AG04450 (cell line): ENCODE data around the gene CNOT6. TPM values are rescaled to one million over a fixed set of nuclear protein-coding genes. Genes with fewer than 3 reads are reported as not detected.
A peak's percentile ranks its signal among the peaks of the same experiment; 100 is the strongest.

Experiments
- CTCF ChIA-PET: fragments of 300-600, 350-600 bp; formaldehyde crosslinking; extraction: SDS; loops from one replicate; lab custom pipeline; 2022; ENCODE audit warnings: antibody characterized with exemption, inconsistent platforms; lab: Charles Lee
- POLR2A ChIA-PET: fragments of 350-600 bp; formaldehyde crosslinking; extraction: SDS; loops from one replicate; lab custom pipeline; 2021; ENCODE audit warnings: antibody characterized with exemption, inconsistent platforms; lab: Yijun Ruan, JAX
- DNase-seq: peaks from one replicate; pipeline ENCODE4 v3.0.0-alpha.2; 2011; ENCODE audit warnings: low read depth, low spot score
- H3K27ac ChIP-seq: one replicate; pipeline ENCODE4 v1.5.1; 2012; ENCODE audit warnings: low read depth, low read length, control low read depth
- H3K27me3 ChIP-seq: one replicate; pipeline ENCODE4 v1.6.0; 2012; ENCODE audit warnings: low read length; ENCODE audit not compliant: control insufficient read depth, insufficient read depth
- H3K4me3 ChIP-seq: 2 replicates; pipeline ENCODE4 v1.5.1; 2011; ENCODE audit warnings: mild to moderate bottlenecking, low read depth, low read length, control low read depth
- H3K9me3 ChIP-seq: 2 replicates; pipeline ENCODE4 v1.5.1; 2012; ENCODE audit warnings: low read length; ENCODE audit not compliant: control insufficient read depth, insufficient read depth
- CTCF ChIP-seq: IDR thresholded peaks from 2 replicates; pipeline ENCODE4 v1.5.1; 2011; ENCODE audit warnings: low read depth, low read length, control low read depth, inconsistent platforms
- polyA plus RNA-seq: library from polyadenylated mRNA; depleted of rRNA; stranded (reverse); fragments of >200 nt; gene quantifications from 2 replicates; pipeline ENCODE4 v1.2.3, GENCODE V29; 2011

Gene CNOT6
- polyA plus RNA-seq, 1 experiment: 21.5 TPM

DNA sequence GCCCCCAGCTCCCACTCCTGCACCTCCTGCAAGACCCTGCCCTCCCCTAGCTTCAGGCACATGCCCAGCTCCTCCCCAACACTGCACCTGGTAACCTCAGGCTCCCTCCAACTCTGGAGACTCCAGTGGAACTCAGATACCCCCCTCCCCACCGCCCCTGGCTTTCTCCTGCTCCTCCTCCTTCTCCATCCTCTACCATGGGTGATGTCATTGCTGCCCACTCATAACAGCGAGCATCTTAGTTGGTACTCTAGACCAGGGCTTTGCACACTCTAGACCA lies 24.7 kb upstream of the CNOT6 start:
- POLR2A ChIA-PET: no interaction called here
- peaks cover 3% of the 10 kb centered on the region; the same call in 1 of the 2 replicates for H3K9me3 ChIP-seq
- no peak for DNase-seq
- H3K27me3 ChIP-seq: peaks cover 15% of the 10 kb centered on the region
- no peak overlapping the region for H3K27ac ChIP-seq
- TF ChIP-seq CTCF: no peak
- CTCF ChIA-PET: interaction anchor here (0.5 to 8.3 kb wide), 4 partner anchors 36 to 261 kb away, joined by 3 to 160 read pairs (median 5); partner anchors contain the start of gene MAPK9
- no peak overlapping the region for H3K4me3 ChIP-seq

DNA sequence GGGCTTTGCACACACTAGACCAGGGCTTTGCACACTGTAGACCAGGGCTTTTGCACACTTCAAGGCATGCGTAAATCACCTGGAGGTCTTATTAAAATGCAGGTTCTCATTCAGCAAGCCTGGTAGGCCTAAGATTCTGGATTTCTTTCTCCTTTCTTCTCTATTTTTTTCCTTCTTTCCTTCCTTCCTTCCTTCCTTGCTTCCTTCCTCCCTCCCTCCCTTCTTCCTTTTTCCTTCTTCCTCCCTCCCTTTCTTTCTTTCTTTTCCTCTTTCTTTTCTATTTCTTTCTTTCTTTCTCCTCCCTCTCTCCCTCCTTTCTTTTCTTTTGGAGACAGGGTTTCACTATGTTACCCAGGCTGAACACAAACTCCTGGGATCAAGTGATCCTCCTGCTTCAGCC lies 24.3 kb upstream of the CNOT6 start:
- no peak for DNase-seq
- Histone ChIP-seq H3K27me3 (peaks cover 15% of the 10 kb centered on the region), H3K4me3 (no peak overlapping the region), H3K9me3 (no peaks in the 10 kb centered on the region; the same call in 1 of the 2 replicates), H3K27ac (no peak overlapping the region)
- no peak for TF ChIP-seq CTCF
- ChIA-PET CTCF (interaction anchor here (1.2 to 8.3 kb wide), 6 partner anchors 8 to 344 kb away, joined by 3 to 160 read pairs (median 7); partner anchors contain the start of gene MAPK9), POLR2A (no interaction called here)

- POLR2A ChIA-PET: interaction anchor here (0.6 kb wide), 1 partner anchor 46 kb away, joined by 7 read pairs; no protein-coding TSS in a partner anchor
- Histone ChIP-seq H3K9me3 (no peaks in the 10 kb centered on the region; the same call in 1 of the 2 replicates), H3K27me3 (peaks cover 15% of the 10 kb centered on the region), H3K27ac (no peak overlapping the region), H3K4me3 (no peak overlapping the region)
- TF ChIP-seq CTCF: no peak
- CTCF ChIA-PET: interaction anchor here (0.6 to 8.3 kb wide), 18 partner anchors 9 to 344 kb away, joined by 3 to 160 read pairs (median 6); partner anchors contain the start of gene MAPK9
- DNase-seq: no peak
These were observed 23.8 kb upstream of the CNOT6 start for GRCh38 chr5:180470361-180470760.

DNA sequence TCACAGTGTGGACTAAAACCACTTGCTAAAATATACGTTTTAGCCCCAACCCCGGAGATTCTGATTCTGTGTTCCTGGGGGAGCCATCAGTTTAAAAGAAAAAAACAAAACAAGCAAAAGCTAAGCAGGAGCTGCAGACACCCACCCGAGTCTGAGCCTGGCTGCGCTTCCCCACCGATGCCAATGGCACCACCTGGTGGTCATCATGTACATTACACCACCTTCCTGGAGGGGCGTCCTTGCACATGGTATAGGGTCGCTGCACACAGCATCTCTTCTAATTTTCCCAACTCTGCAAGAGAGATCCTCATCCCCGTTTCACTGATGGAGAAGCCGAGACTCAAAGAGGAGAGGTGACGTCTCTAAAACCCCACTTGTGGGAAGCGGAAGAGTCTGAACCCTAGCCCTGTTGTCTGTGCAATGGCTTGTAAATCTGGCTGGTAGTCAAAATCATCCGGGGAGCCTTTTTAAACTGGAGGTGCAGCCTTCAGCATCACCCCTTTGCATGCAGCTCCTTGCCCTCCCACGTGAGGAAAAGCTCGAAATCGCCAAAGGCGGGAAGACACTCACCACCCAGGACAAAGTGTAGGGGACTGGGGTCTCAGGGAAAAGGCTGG lies 23.1 kb upstream of the CNOT6 start:
- peak; percentile 45 for DNase-seq
- no peak overlapping the region for H3K27ac ChIP-seq
- peaks cover 15% of the 10 kb centered on the region for H3K27me3 ChIP-seq
- ChIA-PET CTCF (interaction anchor here (0.6 to 8.3 kb wide), 27 partner anchors 9 to 418 kb away, joined by 3 to 160 read pairs (median 5); partner anchors contain the start of gene MAPK9), POLR2A (interaction anchor here (0.6 kb wide), 2 partner anchors 47 to 527 kb away, joined by 3 to 7 read pairs; no protein-coding TSS in a partner anchor)
- TF ChIP-seq CTCF: peak; percentile 92
- no peaks in the 10 kb centered on the region for H3K9me3 ChIP-seq
- no peak overlapping the region for H3K4me3 ChIP-seq

DNA sequence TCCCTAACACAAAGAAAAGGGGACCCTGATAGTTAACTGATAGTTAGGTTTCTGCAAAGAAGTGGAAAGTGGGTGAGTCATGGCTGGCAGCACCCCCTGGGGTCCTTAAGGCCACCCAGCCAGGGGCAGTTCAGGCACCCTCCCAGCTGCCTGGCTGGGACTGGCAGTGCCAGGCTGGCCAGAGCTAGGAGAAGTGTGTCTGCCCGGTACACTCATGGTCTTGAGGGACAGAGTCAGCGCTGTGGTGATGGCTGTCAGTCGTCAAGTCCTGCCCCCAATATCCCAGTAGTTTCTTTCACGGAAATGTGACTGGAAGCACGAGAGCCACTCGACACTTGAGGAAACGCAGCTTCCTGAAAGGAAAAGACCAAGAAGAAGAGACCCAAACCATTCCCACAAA lies 22.3 kb upstream of the CNOT6 start:
- ChIA-PET CTCF (interaction anchor here (0.6 to 8.3 kb wide), 24 partner anchors 8 to 419 kb away, joined by 3 to 160 read pairs (median 6); partner anchors contain the start of gene MAPK9), POLR2A (no interaction called here)
- no peak for TF ChIP-seq CTCF
- DNase-seq: no peak
- no peaks in the 10 kb centered on the region for H3K9me3 ChIP-seq
- H3K27ac ChIP-seq: no peak overlapping the region
- H3K4me3 ChIP-seq: no peak overlapping the region
- peaks cover 15% of the 10 kb centered on the region for H3K27me3 ChIP-seq
